ENCODE measurements around the gene PPIP5K1.

Gene PPIP5K1

GRCh38 chr15:43519196-43519595, 70.8 kb downstream of the PPIP5K1 start:
- H3K4me1 ChIP-seq (ENCODE audit: control insufficient read depth, insufficient read depth, low read length, poor library complexity, severe bottlenecking) = peaks cover 12% of the 10 kb centered on the region
- no peak overlapping the region for H3K4me3 ChIP-seq (ENCODE audit: insufficient read depth, low read depth, low read length, poor library complexity, severe bottlenecking)
- no peaks in the 10 kb centered on the region for H3K27me3 ChIP-seq (replicated peaks; ENCODE audit: control insufficient read depth, insufficient read depth, low read length, poor library complexity, severe bottlenecking)
- no peaks in the 10 kb centered on the region for H3K9me3 ChIP-seq (ENCODE audit: control insufficient read depth, low read length)
- no peak for DNase-seq
- no peak overlapping the region for H3K27ac ChIP-seq (ENCODE audit: insufficient read depth, low read length, poor library complexity, severe bottlenecking)
- peaks cover 8% of the 10 kb centered on the region for H3K36me3 ChIP-seq (ENCODE audit: control insufficient read depth, insufficient read depth, low read length)

GRCh38 chr15:43518197-43518761, 71.7 kb downstream of the PPIP5K1 start:
- DNase-seq = no peak

GRCh38 chr15:43517354-43518196, 72.4 kb downstream of the PPIP5K1 start, which contains the start of gene MAP1A:
Gene MAP1A, plus strand, starts transcription at chr15:43517608. Its CDS starts 3,866 bp downstream, at chr15:43521474.
- H3K4me3 ChIP-seq (ENCODE audit: insufficient read depth, low read depth, low read length, poor library complexity, severe bottlenecking) = no peak within 1 kb of the TSS
- H3K36me3 ChIP-seq (ENCODE audit: control insufficient read depth, insufficient read depth, low read length) = peaks cover 8% of the 10 kb centered on the region
- no peaks in the 10 kb centered on the region for H3K27me3 ChIP-seq (replicated peaks; ENCODE audit: control insufficient read depth, insufficient read depth, low read length, poor library complexity, severe bottlenecking)
- H3K4me1 ChIP-seq (ENCODE audit: control insufficient read depth, insufficient read depth, low read length, poor library complexity, severe bottlenecking) = peaks cover 17% of the 10 kb centered on the region
- H3K9me3 ChIP-seq (ENCODE audit: control insufficient read depth, low read length) = no peaks in the 10 kb centered on the region
- no peak for DNase-seq
- H3K27ac ChIP-seq (ENCODE audit: insufficient read depth, low read length, poor library complexity, severe bottlenecking) = no peak within 1 kb of the TSS

More at GRCh38 chr15:43518197-43518761, 71.7 kb downstream of the PPIP5K1 start:
- peaks cover 17% of the 10 kb centered on the region for H3K4me1 ChIP-seq (ENCODE audit: control insufficient read depth, insufficient read depth, low read length, poor library complexity, severe bottlenecking)
- H3K36me3 ChIP-seq (ENCODE audit: control insufficient read depth, insufficient read depth, low read length) = peaks cover 8% of the 10 kb centered on the region
- H3K9me3 ChIP-seq (ENCODE audit: control insufficient read depth, low read length) = no peaks in the 10 kb centered on the region
- no peak overlapping the region for H3K4me3 ChIP-seq (ENCODE audit: insufficient read depth, low read depth, low read length, poor library complexity, severe bottlenecking)
- no peak overlapping the region for H3K27ac ChIP-seq (ENCODE audit: insufficient read depth, low read length, poor library complexity, severe bottlenecking)
- H3K27me3 ChIP-seq (replicated peaks; ENCODE audit: control insufficient read depth, insufficient read depth, low read length, poor library complexity, severe bottlenecking) = no peaks in the 10 kb centered on the region

- peaks cover 5% of the 10 kb centered on the region for H3K36me3 ChIP-seq (ENCODE audit: control insufficient read depth, insufficient read depth, low read length)
- H3K4me3 ChIP-seq (ENCODE audit: insufficient read depth, low read depth, low read length, poor library complexity, severe bottlenecking) = no peak overlapping the region
- no peak for DNase-seq
- no peaks in the 10 kb centered on the region for H3K9me3 ChIP-seq (ENCODE audit: control insufficient read depth, low read length)
- H3K27me3 ChIP-seq (replicated peaks; ENCODE audit: control insufficient read depth, insufficient read depth, low read length, poor library complexity, severe bottlenecking) = no peaks in the 10 kb centered on the region
- no peak overlapping the region for H3K27ac ChIP-seq (ENCODE audit: insufficient read depth, low read length, poor library complexity, severe bottlenecking)
- H3K4me1 ChIP-seq (ENCODE audit: control insufficient read depth, insufficient read depth, low read length, poor library complexity, severe bottlenecking) = peaks cover 17% of the 10 kb centered on the region
Measured at GRCh38 chr15:43516801-43517353, 73.1 kb downstream of the PPIP5K1 start.

- H3K36me3 ChIP-seq (ENCODE audit: control insufficient read depth, insufficient read depth, low read length) = peaks cover 5% of the 10 kb centered on the region
- no peaks in the 10 kb centered on the region for H3K27me3 ChIP-seq (replicated peaks; ENCODE audit: control insufficient read depth, insufficient read depth, low read length, poor library complexity, severe bottlenecking)
- H3K9me3 ChIP-seq (ENCODE audit: control insufficient read depth, low read length) = no peaks in the 10 kb centered on the region
- no peak overlapping the region for H3K4me3 ChIP-seq (ENCODE audit: insufficient read depth, low read depth, low read length, poor library complexity, severe bottlenecking)
- no peak overlapping the region for H3K27ac ChIP-seq (ENCODE audit: insufficient read depth, low read length, poor library complexity, severe bottlenecking)
- H3K4me1 ChIP-seq (ENCODE audit: control insufficient read depth, insufficient read depth, low read length, poor library complexity, severe bottlenecking) = peaks cover 23% of the 10 kb centered on the region
- no peak for DNase-seq
Measured at GRCh38 chr15:43516185-43516584, 73.8 kb downstream of the PPIP5K1 start.

GRCh38 chr15:43515741-43516140, 74.3 kb downstream of the PPIP5K1 start:
- no peaks in the 10 kb centered on the region for H3K9me3 ChIP-seq (ENCODE audit: control insufficient read depth, low read length)
- no peaks in the 10 kb centered on the region for H3K27me3 ChIP-seq (replicated peaks; ENCODE audit: control insufficient read depth, insufficient read depth, low read length, poor library complexity, severe bottlenecking)
- DNase-seq = no peak
- peaks cover 26% of the 10 kb centered on the region for H3K4me1 ChIP-seq (ENCODE audit: control insufficient read depth, insufficient read depth, low read length, poor library complexity, severe bottlenecking)
- H3K27ac ChIP-seq (ENCODE audit: insufficient read depth, low read length, poor library complexity, severe bottlenecking) = no peak overlapping the region
- no peak overlapping the region for H3K4me3 ChIP-seq (ENCODE audit: insufficient read depth, low read depth, low read length, poor library complexity, severe bottlenecking)
- peaks cover under 1% of the 10 kb centered on the region for H3K36me3 ChIP-seq (ENCODE audit: control insufficient read depth, insufficient read depth, low read length)

GRCh38 chr15:43514241-43515057, 75.6 kb downstream of the PPIP5K1 start:
- no peaks in the 10 kb centered on the region for H3K36me3 ChIP-seq (ENCODE audit: control insufficient read depth, insufficient read depth, low read length)
- H3K27me3 ChIP-seq (replicated peaks; ENCODE audit: control insufficient read depth, insufficient read depth, low read length, poor library complexity, severe bottlenecking) = no peaks in the 10 kb centered on the region
- DNase-seq = no peak
- no peak overlapping the region for H3K4me3 ChIP-seq (ENCODE audit: insufficient read depth, low read depth, low read length, poor library complexity, severe bottlenecking)
- no peaks in the 10 kb centered on the region for H3K9me3 ChIP-seq (ENCODE audit: control insufficient read depth, low read length)
- H3K27ac ChIP-seq (ENCODE audit: insufficient read depth, low read length, poor library complexity, severe bottlenecking) = peak overlapping the region; percentile 33
- peaks cover 34% of the 10 kb centered on the region for H3K4me1 ChIP-seq (ENCODE audit: control insufficient read depth, insufficient read depth, low read length, poor library complexity, severe bottlenecking)

- Histone ChIP-seq H3K4me1 (ENCODE audit: control insufficient read depth, insufficient read depth, low read length, poor library complexity, severe bottlenecking) (peaks cover 38% of the 10 kb centered on the region), H3K27ac (ENCODE audit: insufficient read depth, low read length, poor library complexity, severe bottlenecking) (no peak overlapping the region), H3K27me3 (replicated peaks; ENCODE audit: control insufficient read depth, insufficient read depth, low read length, poor library complexity, severe bottlenecking) (no peaks in the 10 kb centered on the region), H3K36me3 (ENCODE audit: control insufficient read depth, insufficient read depth, low read length) (no peaks in the 10 kb centered on the region), H3K4me3 (ENCODE audit: insufficient read depth, low read depth, low read length, poor library complexity, severe bottlenecking) (no peak overlapping the region), H3K9me3 (ENCODE audit: control insufficient read depth, low read length) (no peaks in the 10 kb centered on the region)
- DNase-seq = no peak
Measured at GRCh38 chr15:43513550-43513949, 76.5 kb downstream of the PPIP5K1 start.

GRCh38 chr15:43511012-43511885, 78.8 kb downstream of the PPIP5K1 start:
- H3K27ac ChIP-seq (ENCODE audit: insufficient read depth, low read length, poor library complexity, severe bottlenecking) = peak overlapping the region; percentile 83
- DNase-seq = no peak
- H3K4me1 ChIP-seq (ENCODE audit: control insufficient read depth, insufficient read depth, low read length, poor library complexity, severe bottlenecking) = peaks cover 29% of the 10 kb centered on the region
- no peaks in the 10 kb centered on the region for H3K9me3 ChIP-seq (ENCODE audit: control insufficient read depth, low read length)
- no peaks in the 10 kb centered on the region for H3K36me3 ChIP-seq (ENCODE audit: control insufficient read depth, insufficient read depth, low read length)
- no peaks in the 10 kb centered on the region for H3K27me3 ChIP-seq (replicated peaks; ENCODE audit: control insufficient read depth, insufficient read depth, low read length, poor library complexity, severe bottlenecking)
- peak overlapping the region; percentile 72 for H3K4me3 ChIP-seq (ENCODE audit: insufficient read depth, low read depth, low read length, poor library complexity, severe bottlenecking)
